ENCODE results near the gene PCNX2. TPM values are rescaled to one million over a fixed set of nuclear protein-coding genes. Genes with fewer than 3 reads are reported as not detected.
"Not testable (repeated sequence)": the region's sequence is repeated elsewhere in the genome, so short reads cannot be mapped to it uniquely, and the experiment has no call there.

The PCNX2 gene
- total RNA-seq, 1 donor, result 38.4 TPM

- H3K27me3 ChIP-seq (ENCODE audit: insufficient read depth, low read length), result no peaks in the 10 kb centered on the region
- H3K9me3 ChIP-seq (ENCODE audit: low read depth, low read length), result no peaks in the 10 kb centered on the region
- peaks cover 10% of the 10 kb centered on the region for H3K4me1 ChIP-seq (ENCODE audit: insufficient read depth, low read length)
- H3K4me3 ChIP-seq (ENCODE audit: low read length), result no peak overlapping the region
Observed at GRCh38 chr1:233081735-233082134, 213.8 kb downstream of the PCNX2 start.

- not testable (repeated sequence) for H3K9me3 ChIP-seq (ENCODE audit: low read depth, low read length); H3K27me3 ChIP-seq (ENCODE audit: insufficient read depth, low read length); H3K4me3 ChIP-seq (ENCODE audit: low read length)
- H3K4me1 ChIP-seq (ENCODE audit: insufficient read depth, low read length), result peaks cover 10% of the 10 kb centered on the region
Observed at GRCh38 chr1:233080827-233081226, 214.7 kb downstream of the PCNX2 start.

GRCh38 chr1:233080286-233080685 lies 215.2 kb downstream of the PCNX2 start:
- no peak overlapping the region for H3K4me3 ChIP-seq (ENCODE audit: low read length)
- H3K9me3 ChIP-seq (ENCODE audit: low read depth, low read length), result no peaks in the 10 kb centered on the region

GRCh38 chr1:233079574-233079973 lies 216.0 kb downstream of the PCNX2 start:
- H3K9me3 ChIP-seq (ENCODE audit: low read depth, low read length), result no peaks in the 10 kb centered on the region
- no peak overlapping the region for H3K4me3 ChIP-seq (ENCODE audit: low read length)
- H3K4me1 ChIP-seq (ENCODE audit: insufficient read depth, low read length), result peaks cover 10% of the 10 kb centered on the region
- H3K27me3 ChIP-seq (ENCODE audit: insufficient read depth, low read length), result no peaks in the 10 kb centered on the region

More at GRCh38 chr1:233080286-233080685, 215.2 kb downstream of the PCNX2 start:
- peaks cover 10% of the 10 kb centered on the region for H3K4me1 ChIP-seq (ENCODE audit: insufficient read depth, low read length)
- no peaks in the 10 kb centered on the region for H3K27me3 ChIP-seq (ENCODE audit: insufficient read depth, low read length)

GRCh38 chr1:233078396-233078795 lies 217.1 kb downstream of the PCNX2 start:
- H3K4me3 ChIP-seq (ENCODE audit: low read length), result no peak overlapping the region
- H3K9me3 ChIP-seq (ENCODE audit: low read depth, low read length), result no peaks in the 10 kb centered on the region
- H3K4me1 ChIP-seq (ENCODE audit: insufficient read depth, low read length), result peaks cover 10% of the 10 kb centered on the region
- H3K27me3 ChIP-seq (ENCODE audit: insufficient read depth, low read length), result no peaks in the 10 kb centered on the region

- no peak overlapping the region for H3K4me3 ChIP-seq (ENCODE audit: low read length)
- H3K9me3 ChIP-seq (ENCODE audit: low read depth, low read length), result no peaks in the 10 kb centered on the region
- no peaks in the 10 kb centered on the region for H3K27me3 ChIP-seq (ENCODE audit: insufficient read depth, low read length)
- H3K4me1 ChIP-seq (ENCODE audit: insufficient read depth, low read length), result no peaks in the 10 kb centered on the region
Observed at GRCh38 chr1:233075915-233076295, 219.6 kb downstream of the PCNX2 start.

- Histone ChIP-seq H3K9me3 (ENCODE audit: low read depth, low read length) (no peaks in the 10 kb centered on the region), H3K27me3 (ENCODE audit: insufficient read depth, low read length) (no peaks in the 10 kb centered on the region), H3K4me3 (ENCODE audit: low read length) (no peak overlapping the region), H3K4me1 (ENCODE audit: insufficient read depth, low read length) (no peaks in the 10 kb centered on the region)
Observed at GRCh38 chr1:233066087-233066486, 229.4 kb downstream of the PCNX2 start.

- H3K9me3 ChIP-seq (ENCODE audit: low read depth, low read length), result no peaks in the 10 kb centered on the region
- H3K27me3 ChIP-seq (ENCODE audit: insufficient read depth, low read length), result no peaks in the 10 kb centered on the region
- H3K4me1 ChIP-seq (ENCODE audit: insufficient read depth, low read length), result no peaks in the 10 kb centered on the region
- H3K4me3 ChIP-seq (ENCODE audit: low read length), result no peak overlapping the region
Observed at GRCh38 chr1:233065685-233066084, 229.8 kb downstream of the PCNX2 start.

- Histone ChIP-seq H3K9me3 (ENCODE audit: low read depth, low read length) (no peaks in the 10 kb centered on the region), H3K27me3 (ENCODE audit: insufficient read depth, low read length) (no peaks in the 10 kb centered on the region), H3K4me1 (ENCODE audit: insufficient read depth, low read length) (no peaks in the 10 kb centered on the region)
Observed at GRCh38 chr1:233064988-233065387, 230.5 kb downstream of the PCNX2 start.

GRCh38 chr1:233063462-233063861 lies 232.1 kb downstream of the PCNX2 start:
- H3K9me3 ChIP-seq (ENCODE audit: low read depth, low read length), result no peaks in the 10 kb centered on the region

More at GRCh38 chr1:233064988-233065387, 230.5 kb downstream of the PCNX2 start:
- H3K4me3 ChIP-seq (ENCODE audit: low read length), result no peak overlapping the region

GRCh38 chr1:233061265-233061664 lies 234.3 kb downstream of the PCNX2 start:
- Histone ChIP-seq H3K27me3 (ENCODE audit: insufficient read depth, low read length) (no peaks in the 10 kb centered on the region), H3K4me1 (ENCODE audit: insufficient read depth, low read length) (no peaks in the 10 kb centered on the region), H3K4me3 (ENCODE audit: low read length) (no peak overlapping the region), H3K9me3 (ENCODE audit: low read depth, low read length) (no peaks in the 10 kb centered on the region)

More at GRCh38 chr1:233063462-233063861, 232.1 kb downstream of the PCNX2 start:
- H3K4me1 ChIP-seq (ENCODE audit: insufficient read depth, low read length), result no peaks in the 10 kb centered on the region
- H3K27me3 ChIP-seq (ENCODE audit: insufficient read depth, low read length), result no peaks in the 10 kb centered on the region
- no peak overlapping the region for H3K4me3 ChIP-seq (ENCODE audit: low read length)

GRCh38 chr1:233060461-233060994 lies 235.0 kb downstream of the PCNX2 start:
- no peaks in the 10 kb centered on the region for H3K27me3 ChIP-seq (ENCODE audit: insufficient read depth, low read length)
- no peaks in the 10 kb centered on the region for H3K9me3 ChIP-seq (ENCODE audit: low read depth, low read length)
- no peak overlapping the region for H3K4me3 ChIP-seq (ENCODE audit: low read length)
- no peaks in the 10 kb centered on the region for H3K4me1 ChIP-seq (ENCODE audit: insufficient read depth, low read length)

- H3K4me1 ChIP-seq (ENCODE audit: insufficient read depth, low read length), result no peaks in the 10 kb centered on the region
- H3K9me3 ChIP-seq (ENCODE audit: low read depth, low read length), result no peaks in the 10 kb centered on the region
- H3K4me3 ChIP-seq (ENCODE audit: low read length), result no peak overlapping the region
- H3K27me3 ChIP-seq (ENCODE audit: insufficient read depth, low read length), result no peaks in the 10 kb centered on the region
Observed at GRCh38 chr1:233057836-233058235, 237.7 kb downstream of the PCNX2 start.

GRCh38 chr1:233055879-233056641 lies 239.5 kb downstream of the PCNX2 start:
- H3K27me3 ChIP-seq (ENCODE audit: insufficient read depth, low read length), result no peaks in the 10 kb centered on the region
- H3K9me3 ChIP-seq (ENCODE audit: low read depth, low read length), result no peaks in the 10 kb centered on the region
- H3K4me1 ChIP-seq (ENCODE audit: insufficient read depth, low read length), result no peaks in the 10 kb centered on the region
- no peak overlapping the region for H3K4me3 ChIP-seq (ENCODE audit: low read length)

GRCh38 chr1:233045588-233045987 lies 249.9 kb downstream of the PCNX2 start:
- Histone ChIP-seq H3K9me3 (ENCODE audit: low read depth, low read length) (no peaks in the 10 kb centered on the region), H3K4me3 (ENCODE audit: low read length) (no peak overlapping the region), H3K4me1 (ENCODE audit: insufficient read depth, low read length) (no peaks in the 10 kb centered on the region), H3K27me3 (ENCODE audit: insufficient read depth, low read length) (no peaks in the 10 kb centered on the region)

GRCh38 chr1:233042834-233043233 lies 252.7 kb downstream of the PCNX2 start:
- Histone ChIP-seq H3K27me3 (ENCODE audit: insufficient read depth, low read length) (no peaks in the 10 kb centered on the region), H3K4me1 (ENCODE audit: insufficient read depth, low read length) (no peaks in the 10 kb centered on the region), H3K9me3 (ENCODE audit: low read depth, low read length) (no peaks in the 10 kb centered on the region), H3K4me3 (ENCODE audit: low read length) (no peak overlapping the region)
